C4-2B (cell line): ENCODE measurements around the gene FAM24B.

ENCODE experiments used
- H3K27ac ChIP-seq: fragments of 450-650 bp; 2 replicates; pipeline ENCODE4 v1.5.1; 2017
- ZFX ChIP-seq: fragments of 450-650 bp; IDR thresholded peaks from 2 replicates; pipeline ENCODE4 v1.6.1; 2017
- TF ChIP-seq, protein P1 (sequence below): fragments of 450-650 bp; conservative IDR thresholded peaks from 2 replicates; pipeline ENCODE4 v1.5.1; 2017; ENCODE audit warnings: mild to moderate bottlenecking

FAM24B gene

DNA sequence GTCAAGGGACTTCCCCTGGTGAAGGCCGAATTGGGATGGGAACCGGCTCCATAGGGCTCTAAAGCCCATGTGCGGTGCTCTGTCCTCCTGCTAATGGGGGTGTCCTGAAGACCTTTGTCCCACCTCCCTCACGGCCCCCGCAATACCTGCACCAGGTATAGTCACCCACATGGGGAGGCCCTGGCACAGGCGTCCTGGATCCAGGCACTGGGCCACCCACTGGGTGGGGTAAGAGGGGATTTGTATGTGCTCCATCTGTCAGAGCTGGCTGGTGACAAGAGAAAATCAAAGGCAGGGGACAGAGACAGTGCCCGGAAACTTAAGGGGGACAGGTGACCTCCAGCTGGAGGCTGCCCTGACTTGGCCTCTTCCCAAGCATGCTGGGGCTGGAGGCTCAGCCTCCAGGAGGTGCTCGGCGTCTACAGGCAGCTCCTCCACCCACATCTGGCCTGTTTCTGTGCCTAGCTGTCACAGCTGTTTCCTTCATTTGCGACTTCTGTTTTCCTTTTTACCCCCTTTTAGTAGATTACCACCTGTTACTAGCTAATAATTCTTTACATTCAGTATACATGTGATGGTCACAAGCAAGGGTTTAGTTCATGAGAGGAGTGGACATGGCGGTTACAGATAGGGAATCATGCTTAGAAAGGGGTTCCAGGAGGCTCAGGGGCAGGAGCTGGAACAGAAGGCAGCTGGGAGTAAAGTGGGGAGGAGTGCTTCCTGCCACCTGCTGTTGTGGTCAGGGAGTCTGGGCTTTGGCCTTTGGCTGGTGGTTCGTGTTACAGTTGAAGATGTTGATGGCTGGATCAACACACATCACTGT lies 31.4 kb downstream of the FAM24B start:
- no peak for TF ChIP-seq ZFX
- TF ChIP-seq, protein P1, sequence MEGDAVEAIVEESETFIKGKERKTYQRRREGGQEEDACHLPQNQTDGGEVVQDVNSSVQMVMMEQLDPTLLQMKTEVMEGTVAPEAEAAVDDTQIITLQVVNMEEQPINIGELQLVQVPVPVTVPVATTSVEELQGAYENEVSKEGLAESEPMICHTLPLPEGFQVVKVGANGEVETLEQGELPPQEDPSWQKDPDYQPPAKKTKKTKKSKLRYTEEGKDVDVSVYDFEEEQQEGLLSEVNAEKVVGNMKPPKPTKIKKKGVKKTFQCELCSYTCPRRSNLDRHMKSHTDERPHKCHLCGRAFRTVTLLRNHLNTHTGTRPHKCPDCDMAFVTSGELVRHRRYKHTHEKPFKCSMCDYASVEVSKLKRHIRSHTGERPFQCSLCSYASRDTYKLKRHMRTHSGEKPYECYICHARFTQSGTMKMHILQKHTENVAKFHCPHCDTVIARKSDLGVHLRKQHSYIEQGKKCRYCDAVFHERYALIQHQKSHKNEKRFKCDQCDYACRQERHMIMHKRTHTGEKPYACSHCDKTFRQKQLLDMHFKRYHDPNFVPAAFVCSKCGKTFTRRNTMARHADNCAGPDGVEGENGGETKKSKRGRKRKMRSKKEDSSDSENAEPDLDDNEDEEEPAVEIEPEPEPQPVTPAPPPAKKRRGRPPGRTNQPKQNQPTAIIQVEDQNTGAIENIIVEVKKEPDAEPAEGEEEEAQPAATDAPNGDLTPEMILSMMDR, result no peak
- no peak overlapping the region for H3K27ac ChIP-seq

DNA sequence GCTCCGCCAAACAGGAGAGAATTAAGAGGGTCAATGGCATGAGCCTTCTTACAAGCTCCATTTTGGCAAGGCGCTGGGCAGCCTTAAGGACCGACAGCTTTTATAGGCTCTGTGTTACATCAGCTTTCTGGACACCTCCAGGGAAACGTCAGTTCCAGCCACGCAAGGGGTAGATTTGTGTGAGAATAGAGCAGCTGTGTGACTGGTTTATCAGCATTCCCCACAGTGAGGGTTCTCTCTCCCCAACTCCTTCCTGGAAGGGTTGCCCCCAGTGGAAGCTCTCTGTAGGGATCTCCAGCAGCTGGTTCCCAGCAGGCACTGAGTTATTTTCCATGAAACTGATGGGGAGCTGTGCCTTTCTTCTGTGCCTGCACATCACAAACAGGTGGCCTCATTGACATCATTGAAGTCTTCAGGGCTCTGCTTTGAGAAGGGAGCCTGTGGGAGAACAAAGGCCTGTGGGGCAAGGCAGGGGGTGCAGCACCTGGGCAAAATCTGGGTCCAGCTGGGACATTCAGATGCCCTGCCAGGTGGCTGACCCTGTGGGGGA lies 33.5 kb downstream of the FAM24B start, which contains the start of gene CUZD1:
Gene CUZD1 (minus strand): TSS at position 75 of the 550 bp plus-strand sequence. CDS start 14 bp downstream, at position 61.
- no peak within 1 kb of the TSS for H3K27ac ChIP-seq
- TF ChIP-seq ZFX, result no peak
- TF ChIP-seq, protein P1, result no peak

DNA sequence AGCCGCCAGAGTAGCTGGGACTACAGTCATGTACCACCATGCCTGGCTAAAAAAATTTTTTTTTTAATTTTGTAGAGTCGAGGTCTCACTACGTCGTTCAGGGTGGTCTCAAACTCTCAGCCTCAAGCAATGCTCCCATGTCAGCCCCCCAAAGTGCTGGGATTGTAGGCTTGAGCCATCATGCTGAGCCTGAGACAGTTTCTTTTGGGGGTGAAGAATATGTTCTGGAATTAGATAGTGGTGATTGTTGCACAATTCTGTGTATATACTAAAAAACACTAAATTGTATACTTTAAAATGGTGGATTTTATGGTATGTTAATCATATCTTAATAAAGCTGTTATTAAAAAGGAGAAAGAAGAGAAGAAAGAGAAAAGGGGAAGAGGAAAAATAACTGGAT lies 35.2 kb downstream of the FAM24B start:
- TF ChIP-seq ZFX, result no peak
- TF ChIP-seq, protein P1, result no peak
- H3K27ac ChIP-seq, result no peak overlapping the region

DNA sequence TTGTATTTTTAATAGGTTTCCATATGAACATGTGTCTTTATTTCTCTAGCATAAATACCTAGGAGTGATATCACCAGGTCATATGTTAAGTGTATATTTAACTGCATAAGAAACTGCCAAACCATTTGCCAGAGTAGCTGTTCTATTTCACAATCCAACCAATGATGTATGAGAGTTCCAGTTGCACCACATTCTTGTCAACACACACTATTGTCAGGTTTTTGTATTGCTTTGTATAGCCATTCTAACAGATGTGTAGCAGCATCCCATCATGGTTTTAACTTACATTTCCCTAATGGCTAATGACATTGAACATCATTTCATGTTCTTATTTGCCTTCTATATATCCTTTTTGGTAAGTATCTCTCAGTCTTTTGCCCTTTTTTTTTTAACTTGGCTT lies 37.8 kb downstream of the FAM24B start:
- no peak overlapping the region for H3K27ac ChIP-seq
- no peak for TF ChIP-seq ZFX
- TF ChIP-seq, protein P1, result no peak

DNA sequence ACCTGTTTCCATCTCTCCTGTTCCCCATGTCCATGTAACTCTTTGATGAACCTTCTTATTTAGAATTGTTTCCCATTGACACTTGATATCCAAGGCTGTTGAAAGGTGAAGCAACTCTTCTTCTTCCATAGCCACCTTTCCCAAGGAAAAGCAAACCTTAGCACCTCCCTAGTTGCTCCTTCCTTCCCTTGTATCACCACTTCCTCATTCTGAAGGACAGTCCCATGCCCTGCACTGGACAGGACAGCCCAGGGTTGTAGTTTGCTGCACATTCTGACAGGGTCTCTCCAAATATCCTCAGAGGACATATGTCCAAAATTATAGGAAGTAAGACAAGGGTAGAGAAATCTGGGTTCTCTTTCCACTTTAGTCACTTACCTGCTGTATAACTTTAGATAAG lies 39.9 kb downstream of the FAM24B start:
- no peak overlapping the region for H3K27ac ChIP-seq
- TF ChIP-seq ZFX, result no peak
- TF ChIP-seq, protein P1, result no peak

DNA sequence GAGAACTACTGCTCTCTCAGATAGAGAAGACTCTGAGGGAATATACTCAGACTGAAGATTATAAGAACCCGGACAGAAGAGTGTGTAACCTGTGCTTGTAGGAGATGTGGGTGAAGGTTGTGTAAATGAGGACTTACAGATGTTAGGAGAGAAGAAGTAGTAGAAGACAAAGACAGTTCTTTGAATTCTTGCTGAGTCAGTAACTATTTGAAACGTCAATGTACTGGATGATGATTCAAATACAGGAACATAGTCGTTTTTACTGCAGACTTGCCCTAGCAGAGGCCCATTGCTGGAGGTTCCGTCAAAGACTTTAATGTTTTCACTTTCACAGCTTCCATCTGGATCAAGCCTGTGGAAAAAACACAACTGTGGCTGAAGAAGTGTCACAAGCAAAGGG lies 40.5 kb downstream of the FAM24B start:
- H3K27ac ChIP-seq, result no peak overlapping the region
- TF ChIP-seq, protein P1, result no peak
- TF ChIP-seq ZFX, result no peak

DNA sequence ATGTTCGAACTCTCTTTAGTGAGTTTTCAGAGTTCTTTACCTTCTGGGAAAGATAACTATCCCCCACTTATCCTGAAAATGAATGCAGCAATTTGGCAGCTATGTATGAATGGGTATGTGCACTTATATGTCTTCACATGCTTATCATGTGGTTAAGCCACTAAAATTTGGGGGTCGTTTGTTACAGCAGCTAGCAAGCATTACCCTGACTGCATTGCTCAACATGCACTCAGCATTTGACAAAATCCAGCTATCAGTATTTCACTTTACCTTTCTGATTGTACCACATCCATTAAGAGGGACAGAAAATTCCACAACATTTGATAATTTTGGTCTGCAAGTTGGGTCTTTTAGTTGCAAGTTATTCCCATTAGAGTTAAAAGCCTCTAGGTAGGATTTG lies 43.5 kb downstream of the FAM24B start:
- H3K27ac ChIP-seq, result no peak overlapping the region
- TF ChIP-seq, protein P1, result no peak
- no peak for TF ChIP-seq ZFX
